Keratinocyte (primary cell): ENCODE results near the gene NDNF. TPM values are rescaled to one million over a fixed set of nuclear protein-coding genes. Genes with fewer than 3 reads are reported as not detected.

ENCODE experiments used
- DNase-seq: peaks from one replicate; pipeline ENCODE4 v3.0.0-alpha.2; 2011; ENCODE audit warnings: low read depth, missing footprints, low spot score
- FAIRE-seq: peaks from 2 replicates; lab custom pipeline; 2011; peaks lifted over from hg19 to GRCh38; lab: Jason Lieb, UNC
- H2AFZ ChIP-seq: 2 replicates; pipeline ENCODE4 v1.6.0; 2012; ENCODE audit warnings: low read length, control low read depth, inconsistent platforms; ENCODE audit not compliant: control insufficient read depth
- H3K27ac ChIP-seq: 2 replicates; pipeline ENCODE4 v1.5.1; 2011; ENCODE audit warnings: low read length; ENCODE audit not compliant: control insufficient read depth, insufficient read depth
- H3K27me3 ChIP-seq: 3 replicates; pipeline ENCODE4 v1.6.0; 2011; ENCODE audit warnings: low read length; ENCODE audit not compliant: control insufficient read depth, insufficient read depth; ENCODE audit errors: extremely low read depth
- H3K36me3 ChIP-seq, 2 experiments: 2 replicates in 1 of 2; 3 replicates in 1 of 2; pipeline ENCODE4 v1.5.1; 2011; ENCODE audit warnings: low read length in 2 of 2, mild to moderate bottlenecking in 1 of 2; ENCODE audit not compliant: control insufficient read depth in 2 of 2, insufficient read depth in 2 of 2; ENCODE audit errors: extremely low read depth in 1 of 2
- H3K4me1 ChIP-seq: 3 replicates; pipeline ENCODE4 v1.5.1; 2011; ENCODE audit warnings: low read length; ENCODE audit not compliant: control insufficient read depth, insufficient read depth; ENCODE audit errors: extremely low read depth
- H3K4me2 ChIP-seq: 3 replicates; pipeline ENCODE4 v1.6.0; 2011; ENCODE audit warnings: low read depth, low read length; ENCODE audit not compliant: control insufficient read depth, insufficient read depth; ENCODE audit errors: extremely low read depth
- H3K4me3 ChIP-seq, 3 experiments: fragments of 200-600 bp in 1 of 3; sonication (generic) in 1 of 3; 2 replicates in 2 of 3; 3 replicates in 1 of 3; pipeline ENCODE4 v1.5.1; 2011 to 2016; ENCODE audit warnings: low read length in 3 of 3, mild to moderate bottlenecking in 3 of 3, control low read depth in 2 of 3, inconsistent platforms in 1 of 3, low read depth in 1 of 3, mixed read lengths in 1 of 3, mixed run types in 1 of 3, moderate library complexity in 1 of 3; ENCODE audit not compliant: control insufficient read depth in 2 of 3, insufficient read depth in 2 of 3; ENCODE audit errors: extremely low read depth in 1 of 3
- H3K79me2 ChIP-seq: 2 replicates; pipeline ENCODE4 v1.6.0; 2012; ENCODE audit warnings: low read length; ENCODE audit not compliant: control insufficient read depth, insufficient read depth
- H3K9ac ChIP-seq: 3 replicates; pipeline ENCODE4 v1.6.0; 2011; ENCODE audit warnings: low read length; ENCODE audit not compliant: control insufficient read depth, insufficient read depth; ENCODE audit errors: extremely low read depth
- H3K9me1 ChIP-seq: 3 replicates; pipeline ENCODE4 v1.6.0; 2011; ENCODE audit warnings: low read length; ENCODE audit not compliant: control insufficient read depth, insufficient read depth; ENCODE audit errors: extremely low read depth
- H3K9me3 ChIP-seq: 2 replicates; pipeline ENCODE4 v1.5.1; 2012; ENCODE audit warnings: low read depth, low read length; ENCODE audit not compliant: control insufficient read depth
- H4K20me1 ChIP-seq: 3 replicates; pipeline ENCODE4 v1.6.0; 2011; ENCODE audit warnings: low read length; ENCODE audit not compliant: control insufficient read depth, insufficient read depth; ENCODE audit errors: extremely low read depth
- CTCF ChIP-seq, 3 experiments: IDR thresholded peaks in 1 of 3; conservative IDR thresholded peaks in 1 of 3; optimal IDR thresholded peaks in 1 of 3; 2 replicates in 2 of 3; 3 replicates in 1 of 3; pipeline versions ENCODE3 to v1.5.1; 2011; ENCODE audit warnings: low read length in 3 of 3, mild to moderate bottlenecking in 3 of 3, moderate library complexity in 2 of 3, control low read depth in 1 of 3, inconsistent platforms in 1 of 3; ENCODE audit not compliant: insufficient read depth in 2 of 3; ENCODE audit errors: extremely low read depth in 1 of 3
- EZH2 ChIP-seq: IDR thresholded peaks from one replicate; pipeline ENCODE4 v1.6.1; 2012; ENCODE audit warnings: inconsistent platforms, mild to moderate bottlenecking, low read length, moderate library complexity
- dilution Hi-C: fragments of 300-500 bp; cut with MboI; formaldehyde crosslinking; loops from one replicate; pipeline ENCODE4 v1.7.0; 2020; ENCODE audit warnings: low sequenced_read_pairs; ENCODE audit not compliant: extremely low pct_ligation_motif_present
- polyA plus RNA-seq, 5 experiments: library from polyadenylated mRNA; depleted of rRNA in 3 of 5; stranded (reverse) in 3 of 5; stranded (forward) in 1 of 5; unstranded in 1 of 5; fragments of >200 nt; gene quantifications; 1 replicate in 1 of 5; 2 replicates in 3 of 5; 3 replicates in 1 of 5; pipeline versions ENCODE4 v1.2.1 to v1.2.3, GENCODE V29; 2011 to 2012; ENCODE audit warnings: missing spikeins in 2 of 5, low read depth in 1 of 5, low replicate concordance in 1 of 5

NDNF gene
- polyA plus RNA-seq, 1 donor (not counting 4 experiments of a cell fraction or from before 2014, with no cell fraction given) = not detected

- H3K9ac ChIP-seq = no peak overlapping the region
- DNase-seq = no peak
- dilution Hi-C loops = no loop called here
- no peaks in the 10 kb centered on the region for H3K4me1 ChIP-seq
- TF ChIP-seq EZH2 (no peak), CTCF (optimal IDR thresholded peaks at IDR 0.05 in 1 of 3, IDR thresholded peaks at IDR 0.05 in 1 of 3, conservative IDR thresholded peaks at IDR 0.05 in 1 of 3; ENCODE audit: extremely low read depth in 1 of 3, insufficient read depth in 2 of 3, low read length in 3 of 3) (no peak)
- no peaks in the 10 kb centered on the region for H3K9me3 ChIP-seq
- no peaks in the 10 kb centered on the region for H3K9me1 ChIP-seq
- H3K27me3 ChIP-seq = no peaks in the 10 kb centered on the region
- no peak overlapping the region for H3K4me3 ChIP-seq
- no peak overlapping the region for H3K27ac ChIP-seq
- no peaks in the 10 kb centered on the region for H4K20me1 ChIP-seq
- no peaks in the 10 kb centered on the region for H3K79me2 ChIP-seq
- H3K36me3 ChIP-seq = no peaks in the 10 kb centered on the region
- H3K4me2 ChIP-seq = no peak overlapping the region
- H2AFZ ChIP-seq = no peak overlapping the region
- FAIRE-seq = no peak
Measured at GRCh38 chr4:121093261-121093660, 20.9 kb upstream of the NDNF start.

- dilution Hi-C loops = no loop called here
- no peaks in the 10 kb centered on the region for H3K79me2 ChIP-seq
- no peaks in the 10 kb centered on the region for H4K20me1 ChIP-seq
- TF ChIP-seq EZH2 (no peak), CTCF (optimal IDR thresholded peaks at IDR 0.05 in 1 of 3, IDR thresholded peaks at IDR 0.05 in 1 of 3, conservative IDR thresholded peaks at IDR 0.05 in 1 of 3; ENCODE audit: extremely low read depth in 1 of 3, insufficient read depth in 2 of 3, low read length in 3 of 3) (no peak)
- no peak overlapping the region for H3K4me2 ChIP-seq
- no peak overlapping the region for H3K27ac ChIP-seq
- no peaks in the 10 kb centered on the region for H3K9me1 ChIP-seq
- H3K9ac ChIP-seq = no peak overlapping the region
- DNase-seq = no peak
- H3K36me3 ChIP-seq = no peaks in the 10 kb centered on the region
- no peak overlapping the region for H2AFZ ChIP-seq
- no peaks in the 10 kb centered on the region for H3K9me3 ChIP-seq
- H3K4me3 ChIP-seq = no peak overlapping the region
- H3K4me1 ChIP-seq = no peaks in the 10 kb centered on the region
- H3K27me3 ChIP-seq = no peaks in the 10 kb centered on the region
- FAIRE-seq = no peak
Measured at GRCh38 chr4:121091941-121092340, 19.6 kb upstream of the NDNF start.
